HepG2 (cell line): ENCODE measurements around the gene SRF. TPM values are rescaled to one million over a fixed set of nuclear protein-coding genes. Genes with fewer than 3 reads are reported as not detected.

Experiments
- ATF4 ChIP-seq, 2 experiments: fragments of 450-650 bp in 1 of 2; sonication (generic) in 1 of 2; formaldehyde crosslinking; IDR thresholded peaks; 2 replicates each; pipeline versions ENCODE4 v1.5.0 to v1.8.0; 2020 to 2022; ENCODE audit warnings: mild to moderate bottlenecking in 1 of 2, missing genetic modification reagents in 1 of 2
- CERS6 ChIP-seq: sonication (generic); formaldehyde crosslinking; IDR thresholded peaks from 2 replicates; pipeline ENCODE4 v1.5.0; 2020; ENCODE audit warnings: missing genetic modification reagents
- CHD4 ChIP-seq: fragments of 200-600 bp; sonication (generic); IDR thresholded peaks from 2 replicates; pipeline ENCODE4 v1.7.0; 2017; ENCODE audit warnings: mild to moderate bottlenecking, low read length, borderline replicate concordance
- ETS1 ChIP-seq: sonication (generic); formaldehyde crosslinking; IDR thresholded peaks from 2 replicates; pipeline ENCODE4 v1.4.0; 2020; ENCODE audit warnings: missing genetic modification reagents
- HOXA9 ChIP-seq: sonication (generic); formaldehyde crosslinking; IDR thresholded peaks from 2 replicates; pipeline ENCODE4 v1.8.1; 2022; ENCODE audit warnings: missing genetic modification reagents, mild to moderate bottlenecking, moderate library complexity, borderline replicate concordance
- JUN ChIP-seq: sonication (generic); formaldehyde crosslinking; IDR thresholded peaks from 2 replicates; pipeline ENCODE4 v1.4.0; 2020; ENCODE audit warnings: mild to moderate bottlenecking, missing genetic modification reagents
- KLF9 ChIP-seq: IDR thresholded peaks from 2 replicates; pipeline ENCODE4 v1.6.1; 2016; ENCODE audit warnings: low read depth
- MAX ChIP-seq: IDR thresholded peaks from 2 replicates; pipeline ENCODE4 v1.6.1; 2012; ENCODE audit warnings: inconsistent platforms
- MTF1 ChIP-seq: sonication (generic); formaldehyde crosslinking; IDR thresholded peaks from 2 replicates; pipeline ENCODE4 v1.5.0; 2020; ENCODE audit warnings: missing genetic modification reagents
- NCOA2 ChIP-seq: sonication (generic); formaldehyde crosslinking; IDR thresholded peaks from 2 replicates; pipeline ENCODE4 v1.8.0; 2022; ENCODE audit warnings: inconsistent platforms
- NCOA5 ChIP-seq: sonication (generic); formaldehyde crosslinking; IDR thresholded peaks from 2 replicates; pipeline ENCODE4 v1.4.0; 2020; ENCODE audit warnings: missing genetic modification reagents
- RFXAP ChIP-seq: sonication (generic); formaldehyde crosslinking; IDR thresholded peaks from 2 replicates; pipeline ENCODE4 v1.4.0; 2020; ENCODE audit warnings: missing genetic modification reagents, borderline replicate concordance
- SIX4 ChIP-seq: sonication (generic); formaldehyde crosslinking; IDR thresholded peaks from 2 replicates; pipeline ENCODE4 v1.4.0; 2020; ENCODE audit warnings: missing genetic modification reagents
- TRIM22 ChIP-seq: fragments of 450-650 bp; IDR thresholded peaks from 2 replicates; pipeline ENCODE4 v1.6.1; 2017
- USF2 ChIP-seq, 2 experiments: sonication (generic) in 1 of 2; formaldehyde crosslinking in 1 of 2; IDR thresholded peaks; 2 replicates each; pipeline versions ENCODE4 v1.5.1 to v1.6.1; 2011 to 2020; ENCODE audit warnings: borderline replicate concordance in 1 of 2, low read depth in 1 of 2, low read length in 1 of 2, mild to moderate bottlenecking in 1 of 2, missing genetic modification reagents in 1 of 2, moderate library complexity in 1 of 2
- ZEB1 ChIP-seq: IDR thresholded peaks from 2 replicates; pipeline ENCODE4 v1.6.1; 2012; ENCODE audit warnings: mild to moderate bottlenecking, low read depth, inconsistent platforms; ENCODE audit not compliant: insufficient replicate concordance
- ZNF704 ChIP-seq: sonication (generic); formaldehyde crosslinking; IDR thresholded peaks from 2 replicates; pipeline ENCODE4 v1.8.1; 2023; ENCODE audit warnings: mild to moderate bottlenecking, inconsistent platforms, moderate library complexity, missing genetic modification reagents, borderline replicate concordance
- ZNF891 ChIP-seq: sonication (generic); formaldehyde crosslinking; IDR thresholded peaks from 2 replicates; pipeline ENCODE4 v1.5.0; 2020; ENCODE audit warnings: mild to moderate bottlenecking, missing genetic modification reagents
- polyA plus RNA-seq, 8 experiments: library from polyadenylated mRNA; depleted of rRNA in 3 of 8; stranded (reverse) in 7 of 8; unstranded in 1 of 8; fragments of >200 nt; fragmentation: Illumina TruSeq in 4 of 8; extraction: Trizol in 4 of 8; gene quantifications; 2 replicates each; pipeline versions ENCODE4 v1.2.1 to v1.2.3, GENCODE V29; 2011 to 2016; ENCODE audit warnings: low read depth in 4 of 8, missing spikeins in 1 of 8, mixed read lengths in 1 of 8; ENCODE audit not compliant: insufficient read depth in 1 of 8
- total RNA-seq, 5 experiments: library from RNA; depleted of rRNA; stranded (reverse); fragments of >200 nt; fragmentation: Illumina TruSeq; extraction: Trizol; gene quantifications; 2 replicates each; pipeline ENCODE4 v1.2.3, GENCODE V29; 2016; ENCODE audit warnings: low read depth in 1 of 5

Gene SRF
- total and polyA plus RNA-seq, 2 of the 13 experiments (the other 11 are each of a cell fraction or from before 2014, with no cell fraction given), result 25.5 to 44.1 TPM

GRCh38 chr6:43228951-43229802 is 58.1 kb downstream of the SRF start, which contains the start of gene DNPH1 (continued):
- TF ChIP-seq NCOA5 (CRISPR knock-in tag), result no peak
- no peak for TF ChIP-seq MTF1 (CRISPR knock-in tag)
- TF ChIP-seq ZNF704 (CRISPR knock-in tag), result no peak
- TF ChIP-seq RFXAP (CRISPR knock-in tag), result peak; percentile 85; the same call in 1 of the 2 replicates
- TF ChIP-seq CHD4, result no peak
- TF ChIP-seq ATF4 (CRISPR knock-in tag; IDR thresholded peaks at IDR 0.05), result peak in 1 of 2 experiments; percentile 47; a peak in 1 of 4 replicates
- no peak; the same call in 1 of the 2 replicates for TF ChIP-seq NCOA2 (CRISPR knock-in tag)
- peak; percentile 56; the same call in 1 of the 2 replicates for TF ChIP-seq JUN (CRISPR knock-in tag)
- no peak for TF ChIP-seq TRIM22
- peak; percentile 96 for TF ChIP-seq MAX
- TF ChIP-seq USF2 (IDR thresholded peaks at IDR 0.05; ENCODE audit: low read depth, low read length), result peak; percentile 92
- TF ChIP-seq USF2 (CRISPR knock-in tag; IDR thresholded peaks at IDR 0.05; ENCODE audit: borderline replicate concordance), result peak; percentile 83; the same call in 1 of the 2 replicates
- TF ChIP-seq ZNF891 (CRISPR knock-in tag), result no peak; the same call in none of the 2 replicates
- no peak for TF ChIP-seq KLF9
- 0 out of 2 replicates have a peak, but pooled peaks have one; percentile 21 for TF ChIP-seq SIX4 (CRISPR knock-in tag)
- no peak for TF ChIP-seq ZEB1
- TF ChIP-seq CERS6 (CRISPR knock-in tag), result no peak
- no peak for TF ChIP-seq ETS1 (CRISPR knock-in tag)
- peak; percentile 55; the same call in 1 of the 2 replicates for TF ChIP-seq HOXA9 (CRISPR knock-in tag)
